H9 (cell line): Measurements from ENCODE around the gene USP44. TPM values are rescaled to one million over a fixed set of nuclear protein-coding genes. Genes with fewer than 3 reads are reported as not detected.

Experiments used
- DNase-seq: peaks from one replicate; pipeline ENCODE4 v3.0.0-alpha.2; 2017
- H2AFZ ChIP-seq: one replicate; pipeline ENCODE4 v1.6.1; 2013; ENCODE audit warnings: mild to moderate bottlenecking, low read length, control low read depth, moderate library complexity
- H2AK5ac ChIP-seq: 2 replicates; pipeline ENCODE4 v1.6.1; 2013; ENCODE audit warnings: low read length, control low read depth, mixed read lengths; ENCODE audit not compliant: insufficient read length
- H2BK120ac ChIP-seq: one replicate; pipeline ENCODE4 v1.6.1; 2013; ENCODE audit warnings: low read depth, mild to moderate bottlenecking, low read length, control low read depth, inconsistent platforms; ENCODE audit not compliant: poor library complexity, severe bottlenecking
- H2BK12ac ChIP-seq: 2 replicates; pipeline ENCODE4 v1.6.1; 2013; ENCODE audit warnings: low read length, control low read depth, mixed read lengths, low read depth; ENCODE audit not compliant: insufficient read length
- H2BK15ac ChIP-seq: 2 replicates; pipeline ENCODE4 v1.6.1; 2013; ENCODE audit warnings: low read depth, low read length, control low read depth
- H2BK20ac ChIP-seq: one replicate; pipeline ENCODE4 v1.6.1; 2013; ENCODE audit warnings: low read depth, mild to moderate bottlenecking, low read length, control low read depth, inconsistent platforms; ENCODE audit not compliant: poor library complexity, severe bottlenecking
- H2BK5ac ChIP-seq: 2 replicates; pipeline ENCODE4 v1.6.1; 2013; ENCODE audit warnings: low read length, control low read depth, mixed read lengths; ENCODE audit not compliant: insufficient read length
- H3K14ac ChIP-seq: 2 replicates; pipeline ENCODE4 v1.6.1; 2013; ENCODE audit warnings: low read length, control low read depth; ENCODE audit not compliant: insufficient read depth
- H3K18ac ChIP-seq: 2 replicates; pipeline ENCODE4 v1.6.1; 2013; ENCODE audit warnings: low read depth, mild to moderate bottlenecking, mixed read lengths, low read length, control low read depth; ENCODE audit not compliant: insufficient read length
- H3K23ac ChIP-seq: 2 replicates; pipeline ENCODE4 v1.6.1; 2013; ENCODE audit warnings: low read length, control low read depth, mixed read lengths, low read depth; ENCODE audit not compliant: insufficient read length
- H3K23me2 ChIP-seq: 2 replicates; pipeline ENCODE4 v1.6.1; 2013; ENCODE audit warnings: low read depth, mild to moderate bottlenecking, mixed read lengths, low read length, control low read depth; ENCODE audit not compliant: insufficient read length, poor library complexity, severe bottlenecking
- H3K27ac ChIP-seq: 2 replicates; pipeline ENCODE4 v1.5.1; 2013; ENCODE audit warnings: low read length, control low read depth, mixed read lengths, low read depth; ENCODE audit not compliant: insufficient read length
- H3K27me3 ChIP-seq: 2 replicates; pipeline ENCODE4 v1.6.1; 2013; ENCODE audit warnings: low read length, control low read depth, inconsistent platforms; ENCODE audit not compliant: insufficient read depth
- H3K4ac ChIP-seq: 2 replicates; pipeline ENCODE4 v1.6.1; 2013; ENCODE audit warnings: low read depth, mild to moderate bottlenecking, control low read depth, inconsistent platforms, low read length, moderate library complexity
- H3K4me1 ChIP-seq: 2 replicates; pipeline ENCODE4 v1.6.1; 2013; ENCODE audit warnings: low read length, control low read depth, inconsistent platforms; ENCODE audit not compliant: insufficient read depth
- H3K4me2 ChIP-seq: 2 replicates; pipeline ENCODE4 v1.6.1; 2013; ENCODE audit warnings: low read length, control low read depth, mixed read lengths; ENCODE audit not compliant: insufficient read length, insufficient read depth
- H3K56ac ChIP-seq: 2 replicates; pipeline ENCODE4 v1.6.1; 2013; ENCODE audit warnings: low read depth, mild to moderate bottlenecking, mixed read lengths, low read length, control low read depth; ENCODE audit not compliant: insufficient read length
- H3K79me1 ChIP-seq: 2 replicates; pipeline ENCODE4 v1.6.1; 2013; ENCODE audit warnings: low read depth, mild to moderate bottlenecking, moderate library complexity, low read length, control low read depth, inconsistent platforms; ENCODE audit not compliant: insufficient read depth, poor library complexity, severe bottlenecking
- H3K79me2 ChIP-seq: 2 replicates; pipeline ENCODE4 v1.6.1; 2013; ENCODE audit warnings: low read length, control low read depth, inconsistent platforms; ENCODE audit not compliant: insufficient read depth
- H3K9ac ChIP-seq: 2 replicates; pipeline ENCODE4 v1.6.1; 2013; ENCODE audit warnings: low read length, control low read depth, mixed read lengths; ENCODE audit not compliant: insufficient read length; ENCODE audit errors: extremely low read depth
- H3K9me3 ChIP-seq: one replicate; pipeline ENCODE4 v1.6.1; 2013; ENCODE audit warnings: low read depth, low read length, inconsistent platforms; ENCODE audit not compliant: control insufficient read depth
- H3T11ph ChIP-seq: one replicate; pipeline ENCODE4 v1.6.1; 2013; ENCODE audit warnings: mild to moderate bottlenecking, low read length, control low read depth, inconsistent platforms
- H4K20me1 ChIP-seq: one replicate; pipeline ENCODE4 v1.6.1; 2013; ENCODE audit not compliant: control insufficient read depth, insufficient read length, insufficient read depth
- H4K5ac ChIP-seq: 2 replicates; pipeline ENCODE4 v1.6.1; 2013; ENCODE audit warnings: low read depth, mild to moderate bottlenecking, mixed read lengths, low read length, control low read depth; ENCODE audit not compliant: insufficient read length
- H4K8ac ChIP-seq: replicated peaks from 2 replicates; pipeline ENCODE4 v1.6.1; 2013; ENCODE audit warnings: low read length, control low read depth, mixed read lengths, low read depth; ENCODE audit not compliant: insufficient read length
- H4K91ac ChIP-seq: 2 replicates; pipeline ENCODE4 v1.6.1; 2013; ENCODE audit warnings: low read depth, mild to moderate bottlenecking, moderate library complexity, mixed read lengths, low read length, control low read depth; ENCODE audit not compliant: insufficient read length
- H3K27ac Mint-ChIP-seq, 3 experiments: 2 replicates in 2 of 3; 3 replicates in 1 of 3; pipeline ENCODE4 v1.8.0; 2020 to 2021; ENCODE audit warnings: mixed read lengths in 3 of 3, mild to moderate bottlenecking in 1 of 3, moderate library complexity in 1 of 3
- H3K27me3 Mint-ChIP-seq: 2 replicates; pipeline ENCODE4 v1.8.0; 2021; ENCODE audit warnings: low read depth, mild to moderate bottlenecking, moderate library complexity, mixed read lengths
- H3K36me3 Mint-ChIP-seq, 3 experiments: 2 replicates in 2 of 3; 3 replicates in 1 of 3; pipeline ENCODE4 v1.8.0; 2020 to 2021; ENCODE audit warnings: low read depth in 3 of 3, mixed read lengths in 3 of 3; ENCODE audit not compliant: insufficient read depth in 1 of 3
- H3K4me1 Mint-ChIP-seq, 2 experiments: 2 replicates each; pipeline ENCODE4 v1.8.0; 2020; ENCODE audit warnings: mixed read lengths in 2 of 2
- H3K4me3 Mint-ChIP-seq, 2 experiments: 2 replicates in 1 of 2; 3 replicates in 1 of 2; pipeline ENCODE4 v1.8.0; 2020 to 2021; ENCODE audit warnings: mild to moderate bottlenecking in 2 of 2, mixed read lengths in 2 of 2, moderate library complexity in 1 of 2
- H3K9me3 Mint-ChIP-seq, 2 experiments: 2 replicates in 1 of 2; 3 replicates in 1 of 2; pipeline ENCODE4 v1.8.0; 2020; ENCODE audit warnings: mild to moderate bottlenecking in 2 of 2, mixed read lengths in 2 of 2, moderate library complexity in 1 of 2
- WGBS: extraction: QIAGEN DNeasy Blood & Tissue Kit; methylation state at CpG from one replicate; pipeline ENCODE4 v1.1.7; 2013; ENCODE audit warnings: missing lambda C conversion rate, low lambda C conversion rate, mixed read lengths; ENCODE audit not compliant: insufficient read length; ENCODE audit errors: extremely low coverage; 5-methylcytosine and 5-hydroxymethylcytosine counted together
- total RNA-seq: library from RNA; stranded (reverse); gene quantifications from 2 replicates; pipeline ENCODE4 v1.2.1, GENCODE V29; 2021
- TF ChIP-seq, protein P1 (sequence below): fragments of 200-600 bp; sonication (generic); conservative IDR thresholded peaks from 3 replicates; pipeline ENCODE4 v1.8.0; 2021; ENCODE audit warnings: antibody characterized with exemption, mild to moderate bottlenecking

USP44 gene
- total RNA-seq, 1 experiment from 2014 or later = 185 TPM

DNA sequence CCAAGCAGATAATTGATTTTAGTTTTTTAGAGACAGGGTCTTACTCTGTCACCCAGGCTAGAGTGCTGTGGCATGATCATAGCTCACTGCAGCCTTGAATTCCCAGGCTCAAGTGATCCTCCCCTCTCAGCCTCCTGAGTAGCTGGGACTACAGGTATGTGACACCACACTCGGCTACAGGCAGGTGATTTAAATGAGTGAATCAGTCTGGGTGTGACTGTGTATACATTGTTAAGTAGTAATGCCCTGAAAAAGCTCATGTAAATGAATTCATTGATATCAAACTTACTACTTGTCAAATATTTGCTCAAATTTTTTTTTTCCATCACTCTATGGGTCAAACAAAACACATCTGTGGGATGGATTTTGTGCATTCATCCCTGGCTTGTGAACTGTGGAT lies 6.3 kb upstream of the USP44 start:
- H4K91ac ChIP-seq = no peak overlapping the region
- no peaks in the 10 kb centered on the region for H4K20me1 ChIP-seq
- peaks cover 23 to 28% of the 10 kb centered on the region in 2 experiments for H3K4me1 Mint-ChIP-seq
- no peaks in the 10 kb centered on the region for H3K27me3 Mint-ChIP-seq
- H3K79me1 ChIP-seq = no peaks in the 10 kb centered on the region
- no peak for DNase-seq
- H3K14ac ChIP-seq = no peak overlapping the region
- no peak overlapping the region for H4K5ac ChIP-seq
- no peak overlapping the region for H3K27ac ChIP-seq
- no peak overlapping the region for H2BK15ac ChIP-seq
- no peaks in the 10 kb centered on the region for H3K23me2 ChIP-seq
- peaks cover 15 to 28% (median 25%) of the 10 kb centered on the region in 3 experiments for H3K36me3 Mint-ChIP-seq
- H3K4me2 ChIP-seq = no peak overlapping the region
- no CpG with 5 or more reads among the region's 1 CpG for WGBS
- no peak overlapping the region for H2BK5ac ChIP-seq
- no peak overlapping the region for H2BK12ac ChIP-seq
- no peak overlapping the region for H2BK120ac ChIP-seq
- no peak overlapping the region; a peak in 1 of 7 replicates for H3K27ac Mint-ChIP-seq
- no peak overlapping the region for H4K8ac ChIP-seq
- H3K9ac ChIP-seq = no peak overlapping the region
- H3T11ph ChIP-seq = no peak overlapping the region
- TF ChIP-seq, protein P1, sequence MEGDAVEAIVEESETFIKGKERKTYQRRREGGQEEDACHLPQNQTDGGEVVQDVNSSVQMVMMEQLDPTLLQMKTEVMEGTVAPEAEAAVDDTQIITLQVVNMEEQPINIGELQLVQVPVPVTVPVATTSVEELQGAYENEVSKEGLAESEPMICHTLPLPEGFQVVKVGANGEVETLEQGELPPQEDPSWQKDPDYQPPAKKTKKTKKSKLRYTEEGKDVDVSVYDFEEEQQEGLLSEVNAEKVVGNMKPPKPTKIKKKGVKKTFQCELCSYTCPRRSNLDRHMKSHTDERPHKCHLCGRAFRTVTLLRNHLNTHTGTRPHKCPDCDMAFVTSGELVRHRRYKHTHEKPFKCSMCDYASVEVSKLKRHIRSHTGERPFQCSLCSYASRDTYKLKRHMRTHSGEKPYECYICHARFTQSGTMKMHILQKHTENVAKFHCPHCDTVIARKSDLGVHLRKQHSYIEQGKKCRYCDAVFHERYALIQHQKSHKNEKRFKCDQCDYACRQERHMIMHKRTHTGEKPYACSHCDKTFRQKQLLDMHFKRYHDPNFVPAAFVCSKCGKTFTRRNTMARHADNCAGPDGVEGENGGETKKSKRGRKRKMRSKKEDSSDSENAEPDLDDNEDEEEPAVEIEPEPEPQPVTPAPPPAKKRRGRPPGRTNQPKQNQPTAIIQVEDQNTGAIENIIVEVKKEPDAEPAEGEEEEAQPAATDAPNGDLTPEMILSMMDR = no peak
- H3K4ac ChIP-seq = no peak overlapping the region
- no peaks in the 10 kb centered on the region for H3K9me3 Mint-ChIP-seq
- no peak overlapping the region for H3K23ac ChIP-seq
- H3K18ac ChIP-seq = no peak overlapping the region
- H3K56ac ChIP-seq = no peak overlapping the region
- no peak overlapping the region for H2AK5ac ChIP-seq
- H3K27me3 ChIP-seq = no peaks in the 10 kb centered on the region; the same call in 1 of the 2 replicates
- H3K79me2 ChIP-seq = peaks cover 1% of the 10 kb centered on the region; the same call in 1 of the 2 replicates
- no peak overlapping the region for H3K4me3 Mint-ChIP-seq
- H3K4me1 ChIP-seq = no peaks in the 10 kb centered on the region; the same call in 1 of the 2 replicates
- H3K9me3 ChIP-seq = no peaks in the 10 kb centered on the region
- no peak overlapping the region for H2AFZ ChIP-seq
- H2BK20ac ChIP-seq = no peak overlapping the region
